Keratinocyte (primary cell): ENCODE data around the gene SLC20A1. TPM values are rescaled to one million over a fixed set of nuclear protein-coding genes. Genes with fewer than 3 reads are reported as not detected.
"Not testable (repeated sequence)": the region's sequence is repeated elsewhere in the genome, so short reads cannot be mapped to it uniquely, and the experiment has no call there.

Experiments
- DNase-seq: peaks from one replicate; pipeline ENCODE4 v3.0.0-alpha.2; 2011; ENCODE audit warnings: low read depth, missing footprints, low spot score
- FAIRE-seq: peaks from 2 replicates; lab custom pipeline; 2011; peaks lifted over from hg19 to GRCh38; lab: Jason Lieb, UNC
- H2AFZ ChIP-seq: 2 replicates; pipeline ENCODE4 v1.6.0; 2012; ENCODE audit warnings: low read length, control low read depth, inconsistent platforms; ENCODE audit not compliant: control insufficient read depth
- H3K27ac ChIP-seq: 2 replicates; pipeline ENCODE4 v1.5.1; 2011; ENCODE audit warnings: low read length; ENCODE audit not compliant: control insufficient read depth, insufficient read depth
- H3K27me3 ChIP-seq: 3 replicates; pipeline ENCODE4 v1.6.0; 2011; ENCODE audit warnings: low read length; ENCODE audit not compliant: control insufficient read depth, insufficient read depth; ENCODE audit errors: extremely low read depth
- H3K36me3 ChIP-seq, 2 experiments: 2 replicates in 1 of 2; 3 replicates in 1 of 2; pipeline ENCODE4 v1.5.1; 2011; ENCODE audit warnings: low read length in 2 of 2, mild to moderate bottlenecking in 1 of 2; ENCODE audit not compliant: control insufficient read depth in 2 of 2, insufficient read depth in 2 of 2; ENCODE audit errors: extremely low read depth in 1 of 2
- H3K4me1 ChIP-seq: 3 replicates; pipeline ENCODE4 v1.5.1; 2011; ENCODE audit warnings: low read length; ENCODE audit not compliant: control insufficient read depth, insufficient read depth; ENCODE audit errors: extremely low read depth
- H3K4me2 ChIP-seq: 3 replicates; pipeline ENCODE4 v1.6.0; 2011; ENCODE audit warnings: low read depth, low read length; ENCODE audit not compliant: control insufficient read depth, insufficient read depth; ENCODE audit errors: extremely low read depth
- H3K4me3 ChIP-seq, 3 experiments: fragments of 200-600 bp in 1 of 3; sonication (generic) in 1 of 3; 2 replicates in 2 of 3; 3 replicates in 1 of 3; pipeline ENCODE4 v1.5.1; 2011 to 2016; ENCODE audit warnings: low read length in 3 of 3, mild to moderate bottlenecking in 3 of 3, control low read depth in 2 of 3, inconsistent platforms in 1 of 3, low read depth in 1 of 3, mixed read lengths in 1 of 3, mixed run types in 1 of 3, moderate library complexity in 1 of 3; ENCODE audit not compliant: control insufficient read depth in 2 of 3, insufficient read depth in 2 of 3; ENCODE audit errors: extremely low read depth in 1 of 3
- H3K79me2 ChIP-seq: 2 replicates; pipeline ENCODE4 v1.6.0; 2012; ENCODE audit warnings: low read length; ENCODE audit not compliant: control insufficient read depth, insufficient read depth
- H3K9ac ChIP-seq: 3 replicates; pipeline ENCODE4 v1.6.0; 2011; ENCODE audit warnings: low read length; ENCODE audit not compliant: control insufficient read depth, insufficient read depth; ENCODE audit errors: extremely low read depth
- H3K9me1 ChIP-seq: 3 replicates; pipeline ENCODE4 v1.6.0; 2011; ENCODE audit warnings: low read length; ENCODE audit not compliant: control insufficient read depth, insufficient read depth; ENCODE audit errors: extremely low read depth
- H3K9me3 ChIP-seq: 2 replicates; pipeline ENCODE4 v1.5.1; 2012; ENCODE audit warnings: low read depth, low read length; ENCODE audit not compliant: control insufficient read depth
- H4K20me1 ChIP-seq: 3 replicates; pipeline ENCODE4 v1.6.0; 2011; ENCODE audit warnings: low read length; ENCODE audit not compliant: control insufficient read depth, insufficient read depth; ENCODE audit errors: extremely low read depth
- EZH2 ChIP-seq: IDR thresholded peaks from one replicate; pipeline ENCODE4 v1.6.1; 2012; ENCODE audit warnings: inconsistent platforms, mild to moderate bottlenecking, low read length, moderate library complexity
- dilution Hi-C: fragments of 300-500 bp; cut with MboI; formaldehyde crosslinking; loops from one replicate; pipeline ENCODE4 v1.7.0; 2020; ENCODE audit warnings: low sequenced_read_pairs; ENCODE audit not compliant: extremely low pct_ligation_motif_present
- polyA plus RNA-seq, 5 experiments: library from polyadenylated mRNA; depleted of rRNA in 3 of 5; stranded (reverse) in 3 of 5; stranded (forward) in 1 of 5; unstranded in 1 of 5; fragments of >200 nt; gene quantifications; 1 replicate in 1 of 5; 2 replicates in 3 of 5; 3 replicates in 1 of 5; pipeline versions ENCODE4 v1.2.1 to v1.2.3, GENCODE V29; 2011 to 2012; ENCODE audit warnings: missing spikeins in 2 of 5, low read depth in 1 of 5, low replicate concordance in 1 of 5
- TF ChIP-seq, protein P1 (sequence below), 3 experiments: IDR thresholded peaks in 1 of 3; conservative IDR thresholded peaks in 1 of 3; optimal IDR thresholded peaks in 1 of 3; 2 replicates in 2 of 3; 3 replicates in 1 of 3; pipeline versions ENCODE3 to v1.5.1; 2011; ENCODE audit warnings: low read length in 3 of 3, mild to moderate bottlenecking in 3 of 3, moderate library complexity in 2 of 3, control low read depth in 1 of 3, inconsistent platforms in 1 of 3; ENCODE audit not compliant: insufficient read depth in 2 of 3; ENCODE audit errors: extremely low read depth in 1 of 3

The SLC20A1 gene
- polyA plus RNA-seq, 1 donor (not counting 4 experiments of a cell fraction or from before 2014, with no cell fraction given): 265 TPM

DNA sequence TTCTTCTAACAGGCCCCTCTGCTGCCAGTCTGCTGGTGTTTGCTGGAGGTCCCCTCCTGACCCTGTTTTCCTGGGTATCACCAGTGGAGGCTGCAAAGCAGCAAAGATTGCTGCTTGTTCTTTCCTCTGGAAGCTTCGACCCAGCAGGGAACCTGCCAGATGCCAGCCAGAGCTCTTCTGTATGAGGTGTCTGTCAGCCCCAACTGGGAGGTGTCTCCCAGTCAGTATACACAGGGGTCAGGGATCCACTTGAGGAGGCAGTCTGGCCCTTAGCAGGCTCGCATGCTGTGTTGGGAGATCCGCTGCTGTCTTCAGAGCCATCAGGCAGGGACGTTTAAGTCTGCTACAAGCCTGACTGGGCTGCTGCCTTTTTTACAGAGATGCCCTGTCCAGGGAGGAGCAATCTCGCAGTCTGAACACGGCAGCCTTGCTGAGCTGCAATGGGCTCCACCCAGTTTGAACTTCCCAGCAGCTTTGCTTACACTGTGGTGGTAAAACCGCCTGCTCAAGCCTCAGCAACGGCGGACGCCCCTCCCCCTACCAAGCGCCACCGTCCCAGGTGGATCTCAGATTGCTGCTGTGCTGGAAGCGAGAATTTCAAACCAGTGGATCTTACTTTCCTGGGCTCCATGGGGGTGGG is 31.4 kb upstream of the SLC20A1 start:
- no peaks in the 10 kb centered on the region for H4K20me1 ChIP-seq

DNA sequence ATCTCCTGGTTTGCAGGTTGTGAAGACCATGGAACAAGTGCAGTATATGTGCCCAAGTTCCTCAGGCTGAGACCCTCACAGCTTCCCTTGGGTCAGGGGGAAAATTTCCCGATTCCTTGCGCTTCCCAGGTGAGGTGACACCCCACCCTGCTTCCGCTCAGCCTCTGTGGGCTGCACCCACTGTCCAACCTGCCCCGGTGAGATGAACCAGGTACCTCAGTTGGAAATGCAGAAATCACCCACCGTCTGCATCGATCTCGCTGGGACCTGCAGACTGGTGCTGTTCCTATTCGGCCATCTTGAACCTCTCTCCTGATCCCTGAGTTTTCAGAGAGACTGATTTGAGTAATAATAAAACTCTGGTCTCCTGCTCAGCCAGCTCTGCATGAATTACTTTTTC is 30.7 kb upstream of the SLC20A1 start:
- no peaks in the 10 kb centered on the region for H3K9me3 ChIP-seq
- H3K27me3 ChIP-seq: no peaks in the 10 kb centered on the region
- FAIRE-seq (no peak), DNase-seq (no peak)
- H3K27ac ChIP-seq: no peak overlapping the region
- no peak overlapping the region for H3K9ac ChIP-seq
- no peak overlapping the region for H3K4me3 ChIP-seq
- no peak overlapping the region for H3K4me2 ChIP-seq
- no peak overlapping the region for H2AFZ ChIP-seq
- H3K9me1 ChIP-seq: no peaks in the 10 kb centered on the region
- H4K20me1 ChIP-seq: no peaks in the 10 kb centered on the region
- dilution Hi-C loops: no loop called here
- TF ChIP-seq, protein P1, sequence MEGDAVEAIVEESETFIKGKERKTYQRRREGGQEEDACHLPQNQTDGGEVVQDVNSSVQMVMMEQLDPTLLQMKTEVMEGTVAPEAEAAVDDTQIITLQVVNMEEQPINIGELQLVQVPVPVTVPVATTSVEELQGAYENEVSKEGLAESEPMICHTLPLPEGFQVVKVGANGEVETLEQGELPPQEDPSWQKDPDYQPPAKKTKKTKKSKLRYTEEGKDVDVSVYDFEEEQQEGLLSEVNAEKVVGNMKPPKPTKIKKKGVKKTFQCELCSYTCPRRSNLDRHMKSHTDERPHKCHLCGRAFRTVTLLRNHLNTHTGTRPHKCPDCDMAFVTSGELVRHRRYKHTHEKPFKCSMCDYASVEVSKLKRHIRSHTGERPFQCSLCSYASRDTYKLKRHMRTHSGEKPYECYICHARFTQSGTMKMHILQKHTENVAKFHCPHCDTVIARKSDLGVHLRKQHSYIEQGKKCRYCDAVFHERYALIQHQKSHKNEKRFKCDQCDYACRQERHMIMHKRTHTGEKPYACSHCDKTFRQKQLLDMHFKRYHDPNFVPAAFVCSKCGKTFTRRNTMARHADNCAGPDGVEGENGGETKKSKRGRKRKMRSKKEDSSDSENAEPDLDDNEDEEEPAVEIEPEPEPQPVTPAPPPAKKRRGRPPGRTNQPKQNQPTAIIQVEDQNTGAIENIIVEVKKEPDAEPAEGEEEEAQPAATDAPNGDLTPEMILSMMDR (optimal IDR thresholded peaks at IDR 0.05 in 1 of 3, IDR thresholded peaks at IDR 0.05 in 1 of 3, conservative IDR thresholded peaks at IDR 0.05 in 1 of 3; ENCODE audit: extremely low read depth in 1 of 3, insufficient read depth in 2 of 3, low read length in 3 of 3): no peak
- no peak for TF ChIP-seq EZH2
- no peaks in the 10 kb centered on the region for H3K36me3 ChIP-seq
- H3K79me2 ChIP-seq: no peaks in the 10 kb centered on the region
- H3K4me1 ChIP-seq: no peaks in the 10 kb centered on the region

More for the DNA sequence above, 31.4 kb upstream of the SLC20A1 start:
- Histone ChIP-seq H3K4me2 (no peak overlapping the region), H3K4me1 (no peaks in the 10 kb centered on the region), H3K27me3 (no peaks in the 10 kb centered on the region), H3K9ac (no peak overlapping the region), H3K9me1 (no peaks in the 10 kb centered on the region), H3K27ac (no peak overlapping the region), H3K4me3 (no peak overlapping the region), H3K79me2 (no peaks in the 10 kb centered on the region), H3K9me3 (no peaks in the 10 kb centered on the region), H2AFZ (no peak overlapping the region), H3K36me3 (no peaks in the 10 kb centered on the region)
- no peak for FAIRE-seq
- DNase-seq: no peak
- dilution Hi-C loops: no loop called here
- TF ChIP-seq, protein P1 (optimal IDR thresholded peaks at IDR 0.05 in 1 of 3, IDR thresholded peaks at IDR 0.05 in 1 of 3, conservative IDR thresholded peaks at IDR 0.05 in 1 of 3; ENCODE audit: extremely low read depth in 1 of 3, insufficient read depth in 2 of 3, low read length in 3 of 3): no peak
- no peak for TF ChIP-seq EZH2

DNA sequence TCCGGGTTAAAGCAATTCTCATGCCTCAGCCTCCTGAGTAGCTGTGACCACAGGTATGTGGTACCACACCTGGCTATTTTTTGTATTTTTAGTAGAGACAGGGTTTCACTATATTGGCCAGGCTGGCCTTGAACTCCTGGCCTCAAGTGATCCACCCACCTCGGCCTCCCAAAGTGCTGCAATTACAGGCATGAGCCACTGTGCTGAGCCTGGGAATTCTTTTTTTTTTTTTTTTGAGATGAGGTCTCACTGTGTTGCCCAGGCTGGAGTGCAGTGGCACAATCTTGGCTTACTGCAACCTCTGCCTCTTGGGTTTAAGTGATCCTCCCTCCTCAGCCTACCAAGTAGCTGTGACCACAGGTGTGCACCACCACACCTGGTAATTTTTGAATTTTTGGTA is 29.9 kb upstream of the SLC20A1 start:
- H3K9me1 ChIP-seq, FAIRE-seq, H3K9me3 ChIP-seq, H3K27me3 ChIP-seq, H3K4me1 ChIP-seq, H3K36me3 ChIP-seq, H3K27ac ChIP-seq, dilution Hi-C loops, H3K9ac ChIP-seq, DNase-seq, H2AFZ ChIP-seq, H3K4me3 ChIP-seq, H3K4me2 ChIP-seq, H3K79me2 ChIP-seq, H4K20me1 ChIP-seq: not testable (repeated sequence)
